NCI-H2081 (cell line): ENCODE data around the gene VILL.
A peak's percentile ranks its signal among the peaks of the same experiment; 100 is the strongest.
"Not testable (repeated sequence)": the region's sequence is repeated elsewhere in the genome, so short reads cannot be mapped to it uniquely, and the experiment has no call there.

ENCODE experiments used
- DNase-seq, 2 experiments: peaks; one replicate each; lab custom pipeline; 2025; lab: John Stamatoyannopoulos, UW

Gene VILL

DNA sequence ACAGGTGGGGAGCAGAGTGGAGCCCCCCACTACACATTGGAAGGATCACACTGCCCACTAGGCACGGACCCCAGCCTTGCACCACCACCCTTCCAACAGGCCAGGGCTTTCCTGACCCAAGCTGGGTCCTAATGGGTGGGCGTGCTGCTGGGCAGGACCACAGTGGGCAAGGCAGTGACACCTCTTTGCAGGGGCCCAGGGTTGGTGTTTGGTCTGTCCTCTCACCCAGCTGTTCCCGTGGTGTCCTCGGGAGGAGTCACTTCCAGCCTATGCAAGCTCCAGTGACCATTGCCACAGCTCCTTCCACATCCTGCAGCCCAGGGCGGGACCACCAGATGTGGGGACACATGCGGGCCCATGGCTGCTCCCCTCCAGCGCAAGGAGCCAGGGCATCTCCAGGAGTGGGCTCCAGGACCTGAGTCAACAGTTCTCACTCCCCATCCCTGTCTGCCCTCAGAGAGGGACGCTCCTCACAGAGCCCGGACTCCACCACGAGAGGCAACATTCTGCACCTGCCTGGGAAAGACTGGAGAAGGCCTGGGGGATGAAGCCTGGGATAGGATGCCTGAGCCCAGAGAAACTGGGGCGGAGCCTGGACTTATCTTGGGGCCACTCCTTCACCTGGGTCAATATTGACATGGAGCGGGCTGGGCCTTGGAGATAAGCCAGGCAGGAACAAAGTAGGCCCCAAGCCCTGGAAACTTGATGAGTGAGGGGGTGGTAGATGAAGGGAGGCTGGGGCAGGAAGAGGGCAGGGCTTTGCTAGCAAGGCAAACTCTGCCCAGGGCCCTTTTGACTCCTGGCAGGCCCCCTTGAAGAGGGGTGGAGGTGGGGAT is 3.9 kb upstream of the VILL start:
- DNase-seq: no peak

DNA sequence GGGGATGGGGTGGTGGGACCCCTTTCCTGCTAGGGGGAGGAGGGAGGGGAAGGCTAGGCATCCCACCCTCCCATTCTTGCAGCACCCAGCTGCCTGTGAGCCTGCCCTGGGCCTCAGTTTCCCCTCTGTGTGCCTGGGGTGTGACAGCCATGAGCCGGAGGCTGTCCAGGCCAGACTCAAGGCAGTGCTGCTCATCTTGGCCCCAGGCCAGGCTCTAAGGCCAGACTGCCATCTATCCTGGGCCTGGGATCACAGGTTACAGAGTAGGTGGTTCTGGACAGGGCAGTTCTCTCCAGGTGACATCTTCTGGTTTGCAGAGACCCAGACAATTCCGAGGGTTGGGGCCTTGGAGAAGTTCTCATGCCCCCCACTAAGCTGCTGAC is 3.3 kb upstream of the VILL start:
- DNase-seq: no peak

DNA sequence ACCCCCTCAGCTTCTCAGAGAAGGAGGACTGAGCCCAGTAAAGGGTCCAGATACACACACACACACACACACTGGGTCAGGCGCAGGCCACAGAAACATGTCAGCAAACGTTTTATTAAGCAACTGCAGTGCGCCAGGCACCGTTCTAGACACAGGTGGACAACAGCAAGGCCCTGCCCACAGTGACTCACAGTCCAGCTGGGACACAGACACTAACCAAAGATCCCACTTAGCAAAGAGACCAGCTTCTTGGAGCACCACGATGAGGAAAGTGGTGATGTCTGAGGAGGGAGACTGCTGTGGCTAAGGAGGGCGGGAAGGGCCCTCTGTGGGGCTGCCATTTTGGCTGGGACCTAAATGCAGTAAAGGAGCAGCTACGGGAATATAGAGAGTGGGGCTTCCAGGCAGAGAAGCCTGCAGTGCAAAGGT is 2.8 kb upstream of the VILL start:
- DNase-seq: no peak

DNA sequence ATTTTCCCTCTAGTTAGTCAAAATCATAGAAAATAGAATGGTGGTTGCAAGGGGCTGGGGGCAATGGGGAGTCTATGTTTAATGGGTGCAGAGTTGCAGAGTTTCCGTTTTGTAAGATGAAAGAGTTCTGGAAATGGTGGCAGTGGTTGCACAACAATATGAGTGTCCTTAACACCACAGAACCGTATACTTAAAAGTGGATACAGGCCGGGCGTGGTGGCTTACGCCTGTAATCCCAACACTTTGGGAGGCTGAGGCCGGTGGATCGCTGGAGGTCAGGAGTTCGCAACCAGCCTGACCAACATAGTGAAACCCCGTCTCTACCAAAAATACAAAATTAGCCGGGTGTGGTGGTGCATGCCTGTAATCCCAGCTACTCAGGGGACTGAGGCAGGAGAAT is 2.2 kb upstream of the VILL start:
- not testable (repeated sequence) for DNase-seq

DNA sequence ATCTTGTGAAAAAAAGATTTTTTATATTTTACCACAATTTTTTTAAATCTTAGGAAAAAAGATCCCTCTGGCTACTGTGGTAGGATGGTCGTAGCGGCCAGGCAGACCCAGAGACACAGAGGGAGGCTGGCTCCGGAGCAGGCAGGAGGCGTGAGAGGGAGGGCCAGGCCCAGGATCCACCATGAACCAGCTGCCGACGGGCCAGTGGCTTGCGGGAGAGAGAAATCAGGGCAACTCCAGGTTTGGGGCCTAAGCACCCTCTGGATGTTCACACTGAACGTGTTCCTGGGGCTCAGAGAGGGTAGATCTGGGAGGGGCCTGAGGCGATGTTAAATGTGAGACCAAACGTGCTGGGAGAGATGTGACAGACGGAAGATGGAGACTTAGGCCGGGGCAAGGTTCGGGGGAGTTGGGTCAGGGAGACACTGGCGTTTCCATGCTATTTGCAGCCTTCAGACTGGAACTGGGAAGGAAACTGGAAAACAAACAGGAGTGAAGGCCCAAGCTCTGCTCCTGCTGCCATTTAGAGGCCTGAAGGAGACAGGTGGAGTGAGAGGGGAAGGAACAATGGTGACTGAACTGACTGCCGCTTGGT is 1.6 kb upstream of the VILL start:
- DNase-seq: no peak

DNA sequence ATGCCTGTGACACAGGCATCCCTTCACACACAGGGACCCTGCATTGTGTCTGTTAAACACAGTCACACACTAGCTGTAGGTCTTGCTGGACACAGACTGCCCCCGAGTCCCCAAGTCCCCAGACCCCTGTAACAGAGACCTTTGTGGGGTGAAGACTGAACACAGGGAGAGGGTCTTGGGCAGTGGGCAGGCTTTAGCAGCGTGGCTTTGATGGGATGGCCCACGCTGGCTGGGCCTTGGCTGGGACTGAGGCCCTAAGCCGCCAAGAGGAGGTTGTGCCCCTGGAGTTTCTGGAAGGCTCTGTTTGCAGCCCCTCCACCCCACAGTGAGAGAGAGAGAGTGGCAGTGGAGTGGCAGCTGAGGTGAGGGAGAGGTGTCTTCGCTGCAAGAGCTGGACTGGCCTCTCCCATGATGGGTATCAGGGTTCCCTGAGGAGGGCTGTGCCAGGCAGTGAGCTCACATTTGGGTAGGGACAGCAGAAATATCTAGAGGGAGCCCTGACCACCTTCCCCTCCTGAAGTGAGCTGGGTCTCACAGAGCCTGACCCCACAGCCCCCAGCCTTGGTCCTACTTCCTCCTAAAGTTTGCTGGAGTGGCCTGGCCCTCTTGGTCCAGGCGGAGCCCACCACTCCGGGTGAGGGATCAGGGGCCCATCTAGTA is 635 bp upstream of the VILL start:
- no peak for DNase-seq

DNA sequence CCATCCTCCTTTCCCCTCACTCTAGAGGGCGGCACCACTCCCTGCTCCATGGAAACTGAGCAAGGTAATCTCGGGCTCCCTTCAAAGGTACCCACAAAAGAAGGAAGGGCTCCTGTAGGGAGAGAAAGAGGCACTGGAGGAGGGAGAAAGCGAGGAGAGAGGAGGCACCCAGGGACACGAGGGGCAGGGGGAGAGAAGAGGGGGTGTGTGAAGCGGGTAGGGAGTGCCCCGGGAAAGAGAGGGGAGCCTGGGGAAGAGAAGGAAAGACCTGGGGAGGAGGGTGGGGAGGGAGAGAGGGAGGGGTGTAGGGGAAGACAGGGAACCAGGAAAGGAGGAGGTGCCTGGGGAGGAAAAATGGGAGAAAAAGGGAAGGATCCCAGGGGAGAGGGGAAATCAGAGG is 523 bp downstream of the VILL start:
- no peak for DNase-seq

DNA sequence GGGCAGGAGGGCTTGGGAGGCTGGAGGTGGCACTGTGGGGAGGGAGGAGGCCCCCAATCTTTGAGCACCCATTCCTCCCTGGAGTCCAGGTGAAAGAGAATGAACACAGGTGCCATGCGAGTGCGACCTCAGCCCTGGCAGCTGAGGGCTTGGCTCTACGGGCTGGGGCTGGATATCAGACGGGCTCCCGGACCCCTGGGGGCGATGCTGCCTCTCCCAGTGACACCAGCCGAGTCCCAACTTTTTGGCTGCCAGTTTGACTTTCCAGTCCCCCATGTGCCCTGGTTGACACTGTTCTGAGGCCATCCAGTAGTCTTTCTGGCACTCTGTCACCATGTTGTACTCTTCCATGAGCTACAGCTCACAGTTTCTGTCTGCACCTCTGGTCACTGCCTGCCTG is 1.2 kb downstream of the VILL start:
- no peak for DNase-seq

DNA sequence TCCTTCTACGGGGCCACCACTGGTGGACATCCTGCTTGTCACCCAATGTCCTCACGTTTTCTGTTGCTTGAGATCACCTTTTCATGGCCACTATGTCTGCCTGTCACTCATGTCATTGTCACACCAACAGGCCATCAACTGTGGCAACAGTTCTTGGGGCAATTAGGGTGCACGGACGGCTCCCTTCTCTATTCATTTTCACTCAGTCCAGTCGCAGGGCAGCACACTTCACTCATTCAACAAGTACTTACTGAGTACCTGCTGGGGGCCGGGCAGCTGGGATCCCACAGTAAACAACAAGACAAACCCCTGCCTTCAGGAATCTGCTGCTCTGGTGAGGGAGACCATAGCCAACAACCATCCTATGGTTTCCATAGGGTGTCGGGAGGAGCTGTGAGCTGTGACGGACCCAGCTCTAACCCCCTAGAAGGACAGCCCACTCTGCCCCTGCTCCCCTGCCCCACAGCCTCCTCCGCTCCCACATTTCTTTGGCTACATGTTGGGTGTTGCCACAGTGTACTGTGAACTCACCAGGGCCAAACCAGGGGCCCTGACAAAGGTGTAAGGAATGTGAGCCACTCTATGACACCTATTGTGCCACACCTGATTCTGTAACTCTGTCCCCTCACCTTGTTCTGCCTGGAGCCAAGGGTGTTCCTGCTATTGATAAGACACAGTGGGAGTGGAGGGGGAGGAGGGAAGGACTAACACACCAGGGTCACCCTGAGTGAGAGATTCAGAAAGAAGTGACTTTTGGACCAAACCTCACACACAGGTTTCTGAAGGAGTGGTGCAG is 1.9 kb downstream of the VILL start:
- DNase-seq: no peak

DNA sequence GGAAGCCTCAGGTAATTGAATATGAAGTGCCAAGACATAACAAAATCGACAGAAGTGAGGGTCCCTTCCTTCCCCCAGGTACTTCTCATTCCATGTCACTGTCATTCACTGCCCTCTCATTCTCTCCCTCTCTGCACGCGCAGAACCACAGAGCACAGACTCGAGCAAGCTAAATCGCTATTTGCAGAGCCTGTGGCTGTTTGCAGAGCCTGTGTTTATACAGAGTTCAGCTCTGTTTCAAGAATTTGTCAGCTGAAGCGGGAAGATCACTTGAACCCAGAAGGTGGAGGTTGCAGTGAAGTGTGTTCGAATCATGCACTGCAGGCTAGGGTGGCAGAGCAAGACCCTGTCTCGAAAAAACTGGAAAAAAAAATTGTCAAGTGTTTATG is 2.5 kb downstream of the VILL start:
- no peak for DNase-seq

DNA sequence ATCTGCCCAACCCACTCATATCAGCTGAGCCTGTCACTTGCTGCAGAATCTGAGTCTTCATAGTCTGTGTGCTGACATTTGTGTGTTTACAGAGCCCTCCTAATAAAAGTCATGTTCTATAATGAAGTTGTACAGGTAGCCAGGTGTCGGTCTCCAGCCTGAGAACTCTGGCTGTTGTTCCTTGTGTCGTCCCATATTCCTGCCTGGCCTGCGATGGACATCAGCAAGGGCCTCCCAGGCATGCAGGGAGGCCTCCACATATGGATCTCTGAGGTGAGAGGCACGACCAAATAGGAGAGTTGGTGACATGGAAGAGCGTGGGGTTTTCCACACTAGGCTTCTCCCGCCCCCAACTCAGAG is 2.9 kb downstream of the VILL start:
- DNase-seq: no peak

DNA sequence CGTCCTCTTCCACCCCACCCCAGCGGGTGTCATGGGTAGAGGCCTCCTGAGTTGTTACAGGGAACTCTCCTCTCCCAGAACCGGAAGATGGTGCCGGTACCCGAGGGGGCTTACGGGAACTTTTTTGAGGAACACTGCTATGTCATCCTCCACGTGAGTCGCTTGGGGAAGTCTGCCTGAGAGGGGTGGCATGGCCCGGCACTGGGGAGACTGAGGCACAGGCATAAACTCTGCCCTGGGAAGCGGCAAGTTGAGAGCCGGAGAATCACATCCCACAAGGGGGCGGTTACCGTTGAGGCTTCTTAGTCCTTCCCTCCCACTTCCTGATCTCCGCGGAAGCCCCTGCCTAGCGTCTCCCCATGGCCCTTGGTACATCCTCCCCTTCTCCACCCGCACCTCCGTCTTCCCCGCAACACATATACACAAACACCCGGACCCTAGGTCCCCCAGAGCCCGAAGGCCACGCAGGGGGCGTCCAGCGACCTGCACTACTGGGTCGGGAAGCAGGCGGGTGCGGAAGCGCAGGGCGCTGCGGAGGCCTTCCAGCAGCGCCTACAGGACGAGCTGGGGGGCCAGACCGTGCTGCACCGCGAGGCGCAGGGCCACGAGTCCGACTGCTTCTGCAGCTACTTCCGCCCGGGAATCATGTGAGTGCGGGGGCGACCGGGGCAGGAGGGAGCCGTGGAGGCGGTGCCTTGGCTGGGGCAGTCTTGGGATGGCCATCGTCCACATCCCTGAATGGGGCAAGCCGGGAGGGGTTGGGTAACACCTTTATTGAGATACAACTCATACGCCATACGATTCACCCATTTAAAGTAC is 3.4 kb downstream of the VILL start:
- no peak for DNase-seq

DNA sequence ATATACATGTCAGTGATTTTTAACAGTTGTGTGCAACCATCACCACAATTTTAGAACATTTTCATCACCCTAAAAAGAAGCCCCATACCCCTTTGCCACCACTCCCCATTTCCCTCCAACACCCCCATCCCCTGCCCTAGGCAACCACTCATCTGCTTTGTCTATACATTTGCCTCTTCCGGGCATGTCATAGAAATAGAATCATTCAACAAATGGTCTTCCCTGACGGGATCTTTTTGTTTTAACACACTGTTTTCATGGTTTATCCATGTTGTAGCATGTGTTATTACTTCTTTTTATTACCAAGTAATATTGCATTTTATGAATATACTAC is 4.0 kb downstream of the VILL start:
- no peak for DNase-seq

DNA sequence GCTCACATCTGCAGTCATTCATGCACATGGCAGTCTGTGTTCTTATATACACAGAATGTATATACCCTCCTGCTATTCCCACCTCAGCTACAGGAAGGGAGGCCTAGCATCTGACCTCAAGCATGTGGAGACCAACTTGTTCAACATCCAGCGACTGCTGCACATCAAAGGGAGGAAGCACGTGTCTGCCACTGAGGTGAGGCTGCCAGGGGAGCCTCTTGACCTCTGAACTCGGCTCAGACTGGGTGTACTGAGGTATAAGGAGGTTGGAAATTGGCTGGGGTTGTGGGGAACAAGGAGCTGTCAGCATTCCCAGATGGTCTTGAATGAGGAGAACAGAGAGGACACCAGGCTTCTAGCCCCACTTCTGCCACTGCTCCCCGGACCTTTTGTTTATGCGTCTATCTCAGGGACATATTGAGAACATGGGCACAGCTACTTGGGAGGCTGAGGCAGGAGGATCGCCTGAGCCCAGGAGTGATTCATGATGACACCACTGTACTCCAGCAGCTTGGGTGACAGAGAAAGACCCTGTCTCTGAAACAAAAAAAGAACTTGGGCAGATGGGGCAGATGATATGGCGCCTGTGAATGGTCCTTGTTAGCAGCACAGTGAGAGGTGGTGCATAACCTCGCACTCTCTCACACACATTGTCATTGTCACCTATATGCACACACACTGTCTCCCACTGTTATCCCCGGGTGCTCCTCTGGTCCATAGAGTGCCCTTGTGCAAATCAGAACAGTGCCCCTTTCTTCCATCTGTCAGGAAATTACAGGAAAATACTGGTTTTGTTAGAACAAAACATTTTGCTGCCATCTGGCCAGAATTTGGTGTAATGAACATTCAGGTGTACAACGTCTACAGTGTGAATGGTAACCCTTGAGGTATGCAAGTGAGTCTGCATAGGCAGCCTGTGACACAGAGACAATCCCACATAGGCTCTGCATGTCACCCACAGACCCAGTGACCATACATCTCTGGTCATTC is 5.4 kb downstream of the VILL start:
- DNase-seq: no peak

DNA sequence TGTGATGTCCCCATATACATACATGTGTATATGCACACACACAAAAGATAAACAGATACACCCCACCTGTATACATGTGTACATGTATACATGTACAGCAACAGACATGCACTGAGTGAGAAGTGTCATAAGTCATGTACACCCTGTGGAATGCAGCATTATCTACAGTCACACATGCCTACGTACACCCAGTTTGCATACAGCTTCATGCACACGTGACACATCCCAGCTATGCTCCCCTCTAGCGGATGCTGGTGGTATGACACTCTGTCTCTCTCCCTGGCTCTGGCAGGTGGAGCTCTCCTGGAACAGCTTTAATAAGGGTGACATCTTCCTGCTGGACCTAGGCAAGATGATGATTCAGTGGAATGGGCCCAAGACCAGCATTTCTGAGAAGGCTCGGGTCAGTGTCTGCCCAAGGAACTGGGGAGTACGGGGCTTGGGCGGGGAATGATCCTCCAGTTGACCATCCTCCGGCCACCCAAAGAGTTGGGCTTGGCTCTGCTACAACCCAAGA is 6.3 kb downstream of the VILL start:
- DNase-seq: peak; percentile 22 to 37

DNA sequence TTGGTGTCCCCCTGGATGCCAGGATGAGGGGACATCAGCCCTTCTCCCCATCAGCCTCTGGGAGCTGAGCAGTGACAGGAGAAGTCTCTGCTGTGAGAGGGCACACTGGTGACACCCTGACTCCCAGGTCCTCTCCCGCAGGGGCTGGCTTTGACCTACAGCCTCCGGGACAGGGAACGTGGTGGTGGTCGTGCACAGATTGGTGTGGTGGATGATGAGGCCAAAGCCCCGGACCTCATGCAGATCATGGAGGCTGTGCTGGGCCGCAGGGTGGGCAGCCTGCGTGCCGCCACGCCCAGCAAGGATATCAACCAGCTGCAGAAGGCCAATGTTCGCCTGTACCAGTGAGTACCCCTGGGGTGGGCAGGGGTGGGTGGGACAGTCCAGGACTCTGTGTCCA is 6.8 kb downstream of the VILL start:
- no peak for DNase-seq

DNA sequence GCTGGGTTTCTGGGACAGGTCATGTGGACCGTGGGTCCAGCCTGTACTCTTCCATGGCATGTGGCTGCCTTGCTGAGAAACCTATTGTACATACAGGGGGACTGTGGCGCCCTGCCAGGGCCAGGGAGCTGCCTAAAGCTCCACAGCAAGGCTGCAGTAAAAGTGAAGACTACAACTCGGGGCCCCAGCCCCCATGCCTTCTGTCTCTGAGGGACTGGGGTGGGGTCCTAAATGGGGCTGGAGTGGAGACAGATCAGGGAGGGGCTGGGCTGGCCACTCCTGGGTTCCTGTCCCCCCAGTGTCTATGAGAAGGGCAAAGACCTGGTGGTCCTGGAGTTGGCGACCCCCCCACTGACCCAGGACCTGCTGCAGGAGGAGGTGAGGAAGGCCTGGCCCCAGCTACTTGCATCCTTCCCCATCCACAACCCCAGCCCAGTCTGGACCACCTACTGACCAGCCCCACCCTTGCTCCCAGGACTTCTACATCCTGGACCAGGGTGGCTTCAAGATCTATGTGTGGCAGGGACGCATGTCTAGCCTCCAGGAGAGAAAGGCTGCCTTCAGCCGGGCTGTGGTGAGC is 7.3 kb downstream of the VILL start:
- no peak for DNase-seq

DNA sequence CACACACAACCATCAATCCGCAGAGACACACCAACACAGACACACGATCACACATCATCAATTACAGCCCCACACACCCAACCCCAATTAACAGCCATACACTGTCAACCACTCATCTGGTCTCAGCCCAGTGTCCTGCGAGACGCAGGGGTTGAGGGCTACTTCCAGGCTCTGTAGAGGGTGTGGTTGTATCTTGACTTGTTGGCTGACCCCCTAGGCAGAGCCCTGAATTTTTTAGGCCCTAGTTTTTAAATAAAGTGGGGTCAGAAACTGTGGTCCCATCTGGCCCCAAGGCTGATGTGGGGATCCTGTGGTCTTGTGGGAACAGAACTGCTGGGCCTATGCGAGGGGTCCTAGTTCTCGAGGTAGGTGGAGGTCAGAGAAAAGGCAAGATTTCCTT is 9.2 kb downstream of the VILL start:
- no peak for DNase-seq

DNA sequence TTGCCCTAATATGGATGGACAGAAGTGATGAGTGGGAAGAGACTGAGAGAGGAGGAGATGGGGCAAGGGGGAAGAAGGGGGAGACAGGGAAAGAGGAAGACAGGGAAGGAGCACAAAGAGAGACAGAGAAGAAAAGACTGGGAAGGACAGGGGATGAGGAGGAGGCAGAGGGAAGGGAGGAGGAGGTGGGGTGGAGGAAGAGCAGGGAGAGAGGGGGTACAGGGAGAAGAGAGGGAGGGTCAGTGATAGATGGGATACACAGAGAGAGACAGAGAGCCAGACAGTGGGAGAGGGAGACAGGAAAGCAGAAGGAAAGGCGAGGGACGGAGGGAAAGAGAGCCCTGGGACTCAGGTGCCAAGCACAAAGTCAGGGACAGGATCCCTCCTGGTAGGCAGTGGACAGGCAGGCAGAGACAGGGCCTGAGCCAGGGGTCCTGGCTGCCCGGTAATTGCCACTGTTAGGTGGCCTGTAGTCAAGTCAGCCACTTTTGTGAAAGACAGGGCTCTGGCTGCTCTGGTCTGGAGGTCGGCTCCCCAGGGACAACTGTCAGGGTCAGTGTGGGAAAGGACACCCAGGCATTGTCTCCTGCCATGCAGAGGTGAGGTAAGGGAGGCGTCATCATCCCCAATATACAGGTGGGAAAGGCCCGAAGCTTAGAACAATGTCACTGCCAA is 9.8 kb downstream of the VILL start:
- no peak for DNase-seq
